Neuronal stem cell (in vitro differentiated cells): ENCODE data around the gene CHAC1.

Experiments used
- DNase-seq: peaks from one replicate; pipeline ENCODE4 v3.0.0-alpha.2; 2013; ENCODE audit warnings: low spot score
- H2AFZ ChIP-seq: one replicate; pipeline ENCODE4 v1.6.1; 2013; ENCODE audit warnings: mild to moderate bottlenecking, low read length, inconsistent platforms
- H2AK5ac ChIP-seq: 2 replicates; pipeline ENCODE4 v1.6.1; 2013; ENCODE audit warnings: low read depth, mild to moderate bottlenecking, inconsistent platforms, low read length, moderate library complexity, mixed read lengths
- H2BK120ac ChIP-seq: 2 replicates; pipeline ENCODE4 v1.6.1; 2013; ENCODE audit warnings: low read depth, mild to moderate bottlenecking, inconsistent platforms, low read length, moderate library complexity, mixed read lengths
- H2BK12ac ChIP-seq: one replicate; pipeline ENCODE4 v1.6.1; 2013; ENCODE audit warnings: low read length, inconsistent platforms
- H2BK15ac ChIP-seq: 2 replicates; pipeline ENCODE4 v1.6.1; 2013; ENCODE audit warnings: mild to moderate bottlenecking, low read length, inconsistent platforms, mixed read lengths
- H2BK5ac ChIP-seq: one replicate; pipeline ENCODE4 v1.6.1; 2013; ENCODE audit warnings: inconsistent platforms, mild to moderate bottlenecking, low read length, moderate library complexity
- H3K14ac ChIP-seq: one replicate; pipeline ENCODE4 v1.6.1; 2013; ENCODE audit warnings: low read length, inconsistent platforms
- H3K18ac ChIP-seq: 2 replicates; pipeline ENCODE4 v1.6.1; 2013; ENCODE audit warnings: low read length, inconsistent platforms
- H3K23ac ChIP-seq: 2 replicates; pipeline ENCODE4 v1.6.1; 2013; ENCODE audit warnings: low read depth, mild to moderate bottlenecking, mixed read lengths, low read length, inconsistent platforms; ENCODE audit not compliant: poor library complexity
- H3K27ac ChIP-seq: replicated peaks from 3 replicates; pipeline ENCODE4 v1.5.1; 2013; ENCODE audit warnings: low read length, inconsistent platforms
- H3K27me3 ChIP-seq, 3 experiments: 2 replicates each; pipeline ENCODE4 v1.6.1; 2013; ENCODE audit warnings: low read length in 3 of 3, mild to moderate bottlenecking in 2 of 3, inconsistent platforms in 1 of 3, low read depth in 1 of 3, mixed read lengths in 1 of 3, moderate library complexity in 1 of 3; ENCODE audit not compliant: control insufficient read depth in 3 of 3, insufficient read depth in 3 of 3
- H3K36me3 ChIP-seq, 2 donors: replicated peaks in 1 of 2; 2 replicates each; pipeline ENCODE4 v1.6.1; 2013; ENCODE audit warnings: low read length in 2 of 2; ENCODE audit not compliant: control insufficient read depth in 2 of 2, insufficient read depth in 2 of 2
- H3K4ac ChIP-seq: 2 replicates; pipeline ENCODE4 v1.6.1; 2013; ENCODE audit warnings: inconsistent platforms, mild to moderate bottlenecking, low read length, moderate library complexity
- H3K4me1 ChIP-seq, 2 donors: 1 replicate in 1 of 2; 2 replicates in 1 of 2; pipeline ENCODE4 v1.6.1; 2013; ENCODE audit warnings: low read length in 2 of 2, low read depth in 1 of 2; ENCODE audit not compliant: control insufficient read depth in 2 of 2, insufficient read depth in 1 of 2
- H3K4me2 ChIP-seq: one replicate; pipeline ENCODE4 v1.6.1; 2013; ENCODE audit warnings: mild to moderate bottlenecking, low read length, inconsistent platforms; ENCODE audit not compliant: insufficient read depth, poor library complexity, severe bottlenecking
- H3K4me3 ChIP-seq, 2 donors: 2 replicates each; pipeline ENCODE4 v1.5.1; 2013; ENCODE audit warnings: low read length in 2 of 2, mild to moderate bottlenecking in 2 of 2, inconsistent platforms in 1 of 2, moderate library complexity in 1 of 2
- H3K79me1 ChIP-seq: one replicate; pipeline ENCODE4 v1.6.1; 2013; ENCODE audit warnings: low read depth, mild to moderate bottlenecking, inconsistent platforms, low read length, moderate library complexity
- H3K9ac ChIP-seq: one replicate; pipeline ENCODE4 v1.6.1; 2013; ENCODE audit warnings: mild to moderate bottlenecking, low read depth, low read length, inconsistent platforms; ENCODE audit not compliant: poor library complexity
- H3K9me3 ChIP-seq, 2 donors: replicated peaks in 1 of 2; 2 replicates each; pipeline versions ENCODE3 to v1.6.1; 2013; ENCODE audit warnings: low read length in 2 of 2, mild to moderate bottlenecking in 2 of 2, inconsistent platforms in 1 of 2, low read depth in 1 of 2, mixed read lengths in 1 of 2, moderate library complexity in 1 of 2; ENCODE audit not compliant: control insufficient read depth in 2 of 2, insufficient read depth in 1 of 2
- H4K8ac ChIP-seq: one replicate; pipeline ENCODE4 v1.6.1; 2013; ENCODE audit warnings: low read depth, mild to moderate bottlenecking, inconsistent platforms, low read length, moderate library complexity
- H4K91ac ChIP-seq: one replicate; pipeline ENCODE4 v1.6.1; 2013; ENCODE audit warnings: low read length, low read depth, mild to moderate bottlenecking, inconsistent platforms; ENCODE audit not compliant: poor library complexity
- WGBS, 2 donors: extraction: QIAGEN DNeasy Blood & Tissue Kit; methylation state at CpG; one replicate each; pipeline ENCODE4 v1.1.7; 2013; ENCODE audit warnings: missing lambda C conversion rate in 2 of 2, mixed read lengths in 1 of 2; ENCODE audit not compliant: insufficient read length in 2 of 2, insufficient replicate concordance in 1 of 2; ENCODE audit errors: extremely low coverage in 2 of 2; 5-methylcytosine and 5-hydroxymethylcytosine counted together

Gene CHAC1

DNA sequence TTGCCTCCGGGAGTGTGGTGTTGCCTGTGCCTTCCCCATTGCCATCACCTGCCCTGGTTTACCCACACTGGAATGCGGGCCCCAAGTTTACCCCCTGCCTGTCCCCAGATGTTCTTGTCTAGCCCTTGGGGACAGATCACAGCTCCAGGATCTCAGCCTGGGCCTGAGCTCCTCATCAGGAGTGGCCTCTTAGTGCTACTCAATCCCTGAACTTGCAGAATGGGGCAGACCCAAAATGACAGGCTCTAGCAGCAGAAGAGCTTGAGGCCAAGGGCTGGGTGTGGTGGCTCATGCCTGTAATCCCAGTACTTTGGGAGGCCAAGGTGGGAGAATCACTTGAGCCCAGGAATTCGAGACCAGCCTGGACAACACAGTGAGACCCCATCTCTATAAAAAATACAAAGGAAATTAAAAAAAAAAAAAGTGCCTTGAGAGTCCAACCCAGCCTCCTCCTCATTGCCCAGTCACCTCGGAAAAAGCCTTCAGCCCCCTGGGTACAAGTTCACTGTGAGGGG is 3.8 kb downstream of the CHAC1 start:
- H4K8ac ChIP-seq, result no peak overlapping the region
- no peak overlapping the region for H3K9ac ChIP-seq
- peaks cover 0 to 11% (median 0%) of the 10 kb centered on the region in 3 experiments for H3K27me3 ChIP-seq
- H2BK120ac ChIP-seq, result no peak overlapping the region
- H2BK5ac ChIP-seq, result no peak overlapping the region
- no peak overlapping the region for H3K18ac ChIP-seq
- no peak for DNase-seq
- H3K36me3 ChIP-seq, result peaks cover 0 to 8% of the 10 kb centered on the region in 2 donors
- peaks cover 0 to 2% of the 10 kb centered on the region in 2 donors for H3K9me3 ChIP-seq
- no peak overlapping the region for H3K4ac ChIP-seq
- H4K91ac ChIP-seq, result no peak overlapping the region
- H2AFZ ChIP-seq, result no peak overlapping the region
- H3K4me1 ChIP-seq, result peaks cover 6 to 9% of the 10 kb centered on the region in 2 donors
- no CpG with 5 or more reads among the region's 4 CpGs for WGBS, 2 donors
- no peak overlapping the region for H3K27ac ChIP-seq
- H2AK5ac ChIP-seq, result no peak overlapping the region
- H3K79me1 ChIP-seq, result peaks cover 7% of the 10 kb centered on the region
- H3K4me3 ChIP-seq, result no peak overlapping the region
- H3K4me2 ChIP-seq, result no peak overlapping the region
- H3K14ac ChIP-seq, result peak overlapping the region; percentile 17
- no peak overlapping the region for H2BK12ac ChIP-seq
- H2BK15ac ChIP-seq, result no peak overlapping the region
- H3K23ac ChIP-seq, result peak overlapping the region; percentile 26

DNA sequence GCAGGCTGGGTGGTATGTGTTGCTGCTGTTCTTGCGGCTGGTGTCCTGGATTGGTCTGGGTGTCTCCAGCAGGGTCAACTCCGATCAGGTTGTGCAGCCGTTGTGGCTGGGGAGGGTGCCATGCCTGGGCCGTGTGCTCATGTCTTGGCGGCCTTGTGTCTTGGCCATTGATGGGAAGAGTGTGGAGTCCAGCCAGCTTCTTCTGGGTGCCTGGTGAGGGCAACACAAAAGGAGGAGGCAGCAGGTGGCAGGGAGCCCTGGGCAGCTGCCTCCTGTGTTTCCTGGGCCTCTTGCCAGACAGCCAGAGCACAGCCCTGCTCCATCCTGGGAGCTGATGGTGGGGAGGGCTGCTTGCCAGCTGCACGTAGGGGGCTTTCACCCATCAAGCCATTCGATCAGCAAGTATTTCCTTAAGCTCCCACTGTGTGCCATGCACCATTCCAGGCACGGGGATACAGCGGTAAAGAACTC is 4.3 kb downstream of the CHAC1 start:
- whole genome bisulfite sequencing, 2 donors, result no CpG with 5 or more reads among the region's 9 CpGs
- H3K14ac ChIP-seq, result peak overlapping the region; percentile 94
- H3K18ac ChIP-seq, result no peak overlapping the region
- no peak overlapping the region for H2BK15ac ChIP-seq
- peaks cover 0 to 5% (median 0%) of the 10 kb centered on the region in 3 experiments for H3K27me3 ChIP-seq
- H3K4ac ChIP-seq, result no peak overlapping the region
- H2AFZ ChIP-seq, result no peak overlapping the region
- peaks cover 2% of the 10 kb centered on the region in 2 donors for H3K9me3 ChIP-seq
- no peak overlapping the region for H2AK5ac ChIP-seq
- no peak overlapping the region for H3K23ac ChIP-seq
- no peak overlapping the region for H4K8ac ChIP-seq
- no peak overlapping the region for H3K9ac ChIP-seq
- H3K36me3 ChIP-seq, result peaks cover 0 to 8% of the 10 kb centered on the region in 2 donors
- peaks cover 6 to 9% of the 10 kb centered on the region in 2 donors for H3K4me1 ChIP-seq
- peaks cover 7% of the 10 kb centered on the region for H3K79me1 ChIP-seq
- no peak overlapping the region for H2BK12ac ChIP-seq
- H3K4me3 ChIP-seq, result no peak overlapping the region
- no peak overlapping the region for H2BK5ac ChIP-seq
- DNase-seq, result no peak
- H3K27ac ChIP-seq, result no peak overlapping the region
- no peak overlapping the region for H4K91ac ChIP-seq
- no peak overlapping the region for H2BK120ac ChIP-seq
- H3K4me2 ChIP-seq, result no peak overlapping the region

DNA sequence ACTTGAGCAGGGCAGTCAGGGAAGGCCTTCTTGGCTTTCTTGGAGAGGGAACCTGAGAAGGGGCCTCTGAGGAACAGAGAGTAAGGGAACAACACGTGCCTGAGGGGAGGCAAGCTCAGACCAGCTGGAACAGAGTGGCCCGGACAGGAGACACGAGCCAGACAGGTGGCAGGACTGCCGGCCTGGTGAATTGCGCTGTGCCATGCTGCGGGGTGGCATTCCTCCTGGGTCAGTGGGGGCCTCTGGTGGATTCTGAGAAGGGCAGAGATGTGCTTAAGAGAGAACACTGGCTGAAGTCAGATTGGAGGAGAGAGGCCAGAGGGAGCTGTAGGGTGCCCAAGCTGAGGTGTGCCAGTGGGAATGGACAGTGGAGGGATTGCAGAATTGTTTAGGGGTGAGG is 4.9 kb downstream of the CHAC1 start:
- H4K8ac ChIP-seq, result no peak overlapping the region
- H3K4me2 ChIP-seq, result no peak overlapping the region
- no CpG with 5 or more reads among the region's 6 CpGs for WGBS, 2 donors
- H3K14ac ChIP-seq, result no peak overlapping the region
- H3K9ac ChIP-seq, result peak overlapping the region; percentile 74
- no peak overlapping the region for H2BK120ac ChIP-seq
- no peak overlapping the region for H3K27ac ChIP-seq
- H3K79me1 ChIP-seq, result peaks cover 7% of the 10 kb centered on the region
- no peak overlapping the region for H2BK5ac ChIP-seq
- no peak for DNase-seq
- H3K4me1 ChIP-seq, result peaks cover 6 to 9% of the 10 kb centered on the region in 2 donors
- peaks cover 0 to 8% of the 10 kb centered on the region in 2 donors for H3K36me3 ChIP-seq
- H2AK5ac ChIP-seq, result peak overlapping the region; percentile 65
- no peak overlapping the region for H3K23ac ChIP-seq
- no peak overlapping the region for H4K91ac ChIP-seq
- H2BK12ac ChIP-seq, result no peak overlapping the region
- no peak overlapping the region for H3K4me3 ChIP-seq
- no peak overlapping the region for H3K4ac ChIP-seq
- H3K27me3 ChIP-seq, result peaks cover 0 to 2% (median 0%) of the 10 kb centered on the region in 3 experiments
- no peak overlapping the region for H2AFZ ChIP-seq
- no peak overlapping the region for H2BK15ac ChIP-seq
- peaks cover 2% of the 10 kb centered on the region in 2 donors for H3K9me3 ChIP-seq
- no peak overlapping the region for H3K18ac ChIP-seq

DNA sequence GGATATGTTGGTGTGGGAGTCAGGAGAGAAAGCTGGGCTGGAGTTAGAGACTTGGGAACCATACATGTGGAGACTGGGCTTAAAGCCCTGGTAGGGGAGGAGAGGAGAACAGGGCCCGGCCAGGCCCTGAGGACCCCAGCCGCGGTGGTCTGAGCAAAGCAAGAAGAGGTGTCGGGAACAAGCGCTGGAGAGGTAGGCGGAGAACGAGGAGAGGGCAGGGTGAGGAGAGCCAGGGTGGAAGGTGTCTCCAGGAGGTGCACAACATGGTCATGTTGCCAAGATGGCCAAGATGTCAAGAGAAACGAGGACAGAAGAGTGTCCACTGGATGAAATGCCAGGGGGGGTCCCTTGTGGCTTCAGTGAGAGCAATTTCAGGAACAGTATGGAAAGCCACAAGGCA is 5.5 kb downstream of the CHAC1 start:
- no peak overlapping the region for H2AK5ac ChIP-seq
- DNase-seq, result no peak
- no peak overlapping the region for H3K4me2 ChIP-seq
- H4K8ac ChIP-seq, result no peak overlapping the region
- H3K23ac ChIP-seq, result no peak overlapping the region
- H2BK15ac ChIP-seq, result no peak overlapping the region
- H3K9ac ChIP-seq, result no peak overlapping the region
- H3K18ac ChIP-seq, result no peak overlapping the region
- H3K27ac ChIP-seq, result no peak overlapping the region
- H3K27me3 ChIP-seq, result peaks cover 0 to 2% (median 0%) of the 10 kb centered on the region in 3 experiments
- H3K4ac ChIP-seq, result no peak overlapping the region
- no peak overlapping the region for H2AFZ ChIP-seq
- H3K4me1 ChIP-seq, result peaks cover 6 to 9% of the 10 kb centered on the region in 2 donors
- H2BK12ac ChIP-seq, result no peak overlapping the region
- H2BK120ac ChIP-seq, result no peak overlapping the region
- peaks cover 3% of the 10 kb centered on the region for H3K79me1 ChIP-seq
- H3K4me3 ChIP-seq, result no peak overlapping the region
- no CpG with 5 or more reads among the region's 8 CpGs for WGBS, 2 donors
- peaks cover 0 to 8% of the 10 kb centered on the region in 2 donors for H3K36me3 ChIP-seq
- H4K91ac ChIP-seq, result no peak overlapping the region
- H3K9me3 ChIP-seq, result peaks cover 2% of the 10 kb centered on the region in 2 donors
- H2BK5ac ChIP-seq, result no peak overlapping the region
- H3K14ac ChIP-seq, result no peak overlapping the region
